NCI-H748 (cell line): ENCODE results near the gene SULT6B1.
A peak's percentile ranks its signal among the peaks of the same experiment; 100 is the strongest.
"Not testable (repeated sequence)": the region's sequence is repeated elsewhere in the genome, so short reads cannot be mapped to it uniquely, and the experiment has no call there.

ENCODE experiments used
- DNase-seq: peaks from one replicate; lab custom pipeline; 2025; ENCODE audit not compliant: unreplicated experiment; lab: John Stamatoyannopoulos, UW

SULT6B1 gene

DNA sequence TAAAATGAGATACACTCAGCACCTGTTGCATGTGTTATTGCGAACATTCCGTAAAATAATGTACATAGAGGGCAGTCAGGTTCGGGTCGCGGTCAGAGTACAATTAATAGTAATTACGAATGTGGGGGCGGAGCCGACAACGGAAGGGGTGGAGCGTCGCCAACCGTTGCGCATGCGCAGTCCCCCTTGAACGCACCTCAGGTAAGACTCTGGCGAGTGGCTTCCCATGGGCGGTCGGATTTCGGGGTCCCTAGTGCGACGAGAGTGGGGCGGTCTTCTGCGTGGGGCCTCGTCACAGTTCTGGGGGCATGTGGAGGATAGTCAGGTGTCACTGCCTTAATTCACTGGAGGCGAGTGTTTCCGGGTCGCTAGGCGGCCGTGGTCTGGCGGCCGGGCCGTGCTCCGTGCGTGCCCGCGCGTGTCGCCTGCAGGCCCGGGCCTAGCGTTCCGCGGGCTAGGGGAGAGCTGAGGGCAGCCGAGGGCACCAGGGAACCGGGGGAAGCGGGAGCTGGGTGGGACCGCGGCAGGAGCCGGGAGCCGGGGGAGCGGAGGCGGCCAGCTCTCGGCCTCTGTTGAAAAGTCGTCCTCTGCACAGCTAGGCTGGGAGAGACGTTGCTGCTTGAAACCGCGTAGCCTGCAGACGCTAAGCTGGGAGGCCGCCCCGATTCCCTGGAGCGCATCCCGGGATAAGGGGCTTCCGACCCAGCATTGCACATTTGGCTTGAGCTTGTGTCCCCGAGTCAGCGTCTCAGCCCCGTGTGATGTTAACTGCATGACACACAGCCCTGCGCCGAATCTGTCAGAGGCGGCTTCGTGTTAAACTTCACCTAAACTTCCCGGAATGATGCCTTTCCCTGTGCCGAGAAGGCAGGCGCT, 8.1 kb upstream of the SULT6B1 start, which contains the start of gene CEBPZOS:
CEBPZOS (plus strand) TSS at position 177 of the 876 bp plus-strand sequence. CDS start 3,209 bp downstream, outside the sequence.
- peak; percentile 72 for DNase-seq

DNA sequence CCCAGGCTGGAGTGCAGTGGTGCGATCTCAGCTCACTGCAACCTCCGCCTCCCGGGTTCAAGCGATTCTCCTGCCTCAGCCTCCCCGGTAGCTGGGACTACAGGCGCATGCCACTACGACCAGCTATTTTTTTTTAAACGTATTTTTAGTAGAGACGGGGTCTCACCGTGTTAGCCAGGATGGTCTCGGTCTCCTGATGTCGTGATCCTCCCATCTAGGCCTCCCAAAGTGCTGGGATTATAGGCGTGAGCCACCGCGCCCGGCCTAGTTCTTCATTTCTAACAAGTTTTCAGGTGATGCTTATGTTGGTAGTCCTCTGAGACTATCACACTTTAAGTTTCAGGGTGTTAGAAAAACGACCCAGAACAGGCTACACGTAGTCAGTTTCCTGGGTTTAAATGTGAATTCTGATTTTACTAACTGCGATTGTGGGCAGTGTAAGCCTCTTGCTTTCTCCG, 7.4 kb upstream of the SULT6B1 start:
- DNase-seq, result not testable (repeated sequence)

DNA sequence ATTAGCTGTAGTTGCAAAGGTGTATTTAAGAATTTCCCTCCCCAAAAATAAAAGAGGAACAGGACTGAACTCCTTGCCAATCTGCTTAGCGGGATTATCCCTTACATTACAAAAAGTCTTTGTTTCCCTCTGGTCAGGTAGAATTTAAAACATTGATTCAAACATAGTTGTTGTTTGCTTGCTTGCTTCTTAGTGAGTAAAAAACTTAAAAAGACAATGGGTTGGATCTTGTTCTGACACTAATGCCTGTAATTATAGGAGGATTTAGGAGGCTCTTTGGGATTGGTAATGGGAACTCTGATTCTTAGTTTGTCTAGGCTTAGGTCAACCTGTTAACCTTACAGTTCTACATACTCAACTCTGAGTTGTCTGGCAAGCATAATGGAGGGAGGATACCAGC, 4.1 kb upstream of the SULT6B1 start:
- no peak for DNase-seq

DNA sequence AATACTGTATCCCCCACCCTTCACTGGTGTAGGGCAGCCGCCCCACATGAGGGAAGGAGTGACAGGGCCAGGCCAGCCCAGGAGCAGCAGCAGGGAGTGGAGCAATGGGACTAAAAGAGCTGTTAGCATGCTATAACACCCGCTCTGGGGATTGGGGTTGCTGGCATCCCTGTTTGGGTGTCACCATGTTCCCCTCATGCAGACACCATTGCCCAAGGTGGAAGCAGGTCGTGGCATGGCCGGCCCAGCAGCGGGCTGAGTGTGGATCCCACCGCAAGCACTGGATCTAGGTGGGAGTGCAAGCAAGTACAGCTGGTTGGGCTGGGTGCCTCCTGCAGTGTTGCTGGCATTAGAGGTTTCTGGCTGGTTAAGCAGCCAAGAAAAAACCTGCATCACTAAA, 3.3 kb upstream of the SULT6B1 start:
- DNase-seq, result no peak

DNA sequence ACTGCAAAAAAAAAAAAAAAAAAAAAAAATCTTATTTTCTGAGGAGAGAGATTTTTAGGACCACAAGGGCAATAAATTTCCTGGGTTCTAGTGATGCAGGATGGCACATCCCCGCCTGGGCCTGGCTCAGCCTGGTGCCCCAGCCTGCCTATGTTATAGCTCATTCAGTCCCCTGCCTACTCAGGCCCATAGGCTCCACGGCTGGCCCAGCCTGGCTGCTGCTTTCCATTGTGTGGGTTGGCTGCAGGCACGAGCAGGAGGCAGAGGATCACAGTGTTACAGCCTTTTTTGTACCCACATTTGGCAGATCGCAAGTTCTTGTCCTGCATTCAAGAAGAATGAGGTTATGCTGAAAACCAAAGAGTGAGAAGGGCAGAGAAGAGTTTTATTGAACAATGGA, 2.8 kb upstream of the SULT6B1 start:
- DNase-seq, result no peak

- no peak for DNase-seq
Observed at GRCh38 chr2:37190290-37190689, 1.8 kb upstream of the SULT6B1 start.

DNA sequence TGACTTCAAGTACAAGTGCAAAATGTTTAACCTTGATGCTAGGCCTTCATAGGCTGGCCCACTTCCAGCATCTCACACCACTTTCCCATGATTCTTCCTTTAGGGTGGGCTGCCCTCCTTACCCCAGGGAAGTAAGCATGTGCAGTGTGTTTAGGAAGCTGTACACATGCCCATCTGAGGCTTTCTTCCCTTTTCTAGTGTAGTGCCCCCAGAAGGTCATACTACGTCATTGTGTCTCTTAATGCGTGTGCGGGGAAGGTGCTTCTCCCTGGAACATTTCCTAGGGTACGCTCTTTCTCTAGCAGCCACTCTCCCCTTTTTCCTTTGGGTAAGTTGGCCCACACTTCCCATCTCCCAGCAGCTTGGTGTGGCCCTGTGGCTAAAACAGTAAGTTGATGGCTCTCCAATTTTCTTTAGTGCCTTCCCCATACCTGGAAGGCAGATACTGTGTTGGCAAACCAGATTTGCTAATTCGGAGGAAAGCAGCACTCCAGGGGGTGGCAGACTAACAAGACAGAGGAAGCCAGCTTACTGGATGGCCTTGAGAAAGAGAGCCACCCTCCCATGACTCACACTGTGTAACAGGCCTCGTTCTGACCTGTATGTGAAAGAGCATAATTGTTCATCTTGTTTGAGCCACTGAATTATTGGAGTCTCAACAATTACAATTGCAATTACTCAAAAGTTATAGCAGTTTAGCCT, 1.1 kb upstream of the SULT6B1 start:
- DNase-seq, result no peak

GRCh38 chr2:37181726-37182684, 6.5 kb downstream of the SULT6B1 start:
- no peak for DNase-seq

DNA sequence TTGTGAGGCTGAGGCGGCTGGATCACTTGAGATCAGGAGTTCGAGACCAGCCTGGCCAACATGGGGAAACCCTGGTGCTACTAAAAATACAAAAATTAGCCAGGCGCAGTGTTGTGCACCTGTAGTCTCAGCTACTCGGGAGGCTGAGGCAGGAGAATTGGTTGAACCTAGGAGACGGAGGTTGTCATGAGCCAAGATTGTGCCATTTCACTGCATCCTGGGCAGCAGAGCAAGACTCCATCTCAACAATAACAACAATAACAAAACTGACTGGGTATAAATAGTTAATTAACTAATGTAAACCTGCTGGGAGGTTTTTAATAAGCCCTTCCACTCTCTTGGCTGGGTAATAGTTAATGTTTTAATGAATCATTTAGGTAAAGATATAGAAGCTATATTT, 7.8 kb downstream of the SULT6B1 start:
- no peak for DNase-seq

- DNase-seq, result no peak
Observed at GRCh38 chr2:37180006-37180639, 8.3 kb downstream of the SULT6B1 start.

DNA sequence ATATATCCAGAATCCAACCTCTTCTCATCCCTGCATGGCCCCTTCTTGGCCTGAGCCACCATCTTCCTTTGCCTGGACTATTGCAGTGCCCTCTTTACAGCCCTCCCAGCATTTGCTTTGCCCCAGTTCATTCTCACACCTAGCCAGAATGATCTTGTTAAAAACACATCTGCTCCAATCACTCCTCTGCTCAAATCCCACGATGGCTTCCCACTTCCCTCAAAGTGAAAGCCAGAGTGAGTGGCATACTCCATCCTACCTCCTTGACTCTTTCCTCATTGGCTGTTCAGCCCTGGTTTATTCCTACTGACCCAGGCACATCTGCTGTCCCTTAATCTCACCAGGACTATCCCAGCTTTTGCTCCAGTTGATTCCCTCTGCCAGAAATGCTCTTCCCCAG, 14.7 kb downstream of the SULT6B1 start:
- no peak for DNase-seq

GRCh38 chr2:37171624-37171950, 16.9 kb downstream of the SULT6B1 start:
- no peak for DNase-seq

- peak; percentile 19 for DNase-seq
Observed at GRCh38 chr2:37168217-37168981, 20.1 kb downstream of the SULT6B1 start.

DNA sequence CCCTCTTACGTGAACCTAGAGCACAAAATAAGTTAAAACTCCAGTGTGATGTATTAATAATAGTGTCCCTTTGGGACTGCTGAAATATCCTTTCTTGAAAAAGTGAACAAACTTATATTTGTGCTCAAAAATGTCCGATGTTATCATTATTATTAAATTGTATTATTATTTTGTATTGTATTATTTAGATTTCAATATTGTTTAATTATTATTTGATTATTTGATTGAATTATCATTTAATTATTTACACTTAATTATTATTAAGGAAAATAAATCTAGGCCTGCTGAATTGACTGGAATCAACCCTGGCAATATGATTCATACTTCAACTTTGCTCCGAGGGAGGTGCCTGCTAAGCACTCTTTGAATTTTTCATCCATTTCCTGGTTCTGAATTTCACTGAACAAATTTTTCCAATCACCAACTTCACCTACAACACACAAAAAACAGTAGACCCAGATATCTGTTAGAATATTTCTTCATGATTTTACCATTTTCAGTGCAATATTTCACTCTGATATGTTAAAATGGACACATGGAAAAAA, 20.8 kb downstream of the SULT6B1 start:
- DNase-seq, result no peak

DNA sequence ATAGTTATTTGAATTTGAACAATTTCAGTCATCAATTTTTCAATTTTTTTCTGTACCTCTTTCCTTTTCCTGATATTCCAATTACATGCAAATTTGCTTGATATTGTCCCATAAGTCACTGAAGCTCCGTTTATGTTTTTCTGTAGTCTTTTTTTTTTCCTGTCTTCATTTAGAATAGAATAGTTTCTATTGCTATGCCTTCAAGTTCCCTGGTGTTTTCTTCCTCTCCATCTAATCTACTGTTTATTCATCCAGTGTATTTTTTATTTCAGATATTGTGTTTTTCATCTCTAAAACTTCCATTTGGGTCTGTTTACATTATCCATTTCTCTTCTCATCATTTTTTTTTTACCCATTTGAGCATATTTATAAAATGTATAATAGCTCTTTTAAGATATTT, 23.7 kb downstream of the SULT6B1 start:
- no peak for DNase-seq

DNA sequence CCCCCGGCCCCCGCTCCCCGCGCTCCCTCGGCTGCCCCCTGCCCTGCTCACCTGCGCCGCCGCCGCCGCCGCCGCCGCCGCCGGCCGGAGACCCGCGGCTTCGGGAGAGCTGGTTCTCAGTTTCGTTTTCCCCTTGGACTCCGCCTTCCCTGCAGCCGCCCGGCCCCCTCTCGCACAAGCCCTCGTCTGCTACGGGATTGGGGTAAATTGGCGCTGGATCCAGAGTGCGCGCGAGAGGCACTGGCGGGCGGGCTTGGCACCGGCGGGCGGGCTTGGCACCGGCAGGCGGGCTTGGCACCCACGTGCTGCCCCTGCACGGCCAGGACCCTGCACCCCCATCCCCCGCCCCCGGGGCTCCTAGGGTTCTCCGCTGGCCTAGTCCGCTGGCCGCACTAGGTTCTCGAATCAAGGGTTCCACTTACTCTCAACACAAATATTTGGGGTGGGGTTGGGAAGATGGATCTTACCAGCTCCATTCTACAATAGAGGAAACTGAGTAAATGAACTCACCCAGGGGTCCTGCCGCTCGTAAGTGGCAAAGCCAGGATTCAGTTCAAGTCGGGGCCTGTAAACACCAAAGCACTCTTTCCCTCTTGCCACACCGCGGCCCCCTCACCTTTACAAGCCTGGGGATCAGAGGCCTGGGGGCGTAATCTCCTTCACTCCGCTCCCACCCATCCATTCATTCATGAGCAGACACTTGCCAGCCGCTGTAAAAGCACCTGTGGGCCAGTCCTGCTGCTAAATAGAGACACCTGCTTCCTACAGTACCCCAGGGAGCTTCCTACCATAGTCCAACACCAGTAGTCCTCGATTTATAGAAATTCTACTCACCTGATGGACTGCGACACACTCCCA, 31.4 kb downstream of the SULT6B1 start, which contains the start of gene EIF2AK2:
EIF2AK2 (minus strand) TSS at position 124 of the 858 bp plus-strand sequence. CDS start 9,174 bp downstream, outside the sequence.
- peak; percentile 81 for DNase-seq

- peak; percentile 49 for DNase-seq
Observed at GRCh38 chr2:37156071-37156856, 32.2 kb downstream of the SULT6B1 start.

GRCh38 chr2:37154785-37155184, 33.7 kb downstream of the SULT6B1 start:
- no peak for DNase-seq
